A549 treated with RU486 at 1 μM for 4 hours (cell line): ENCODE data around the gene PCDHB3. TPM values are rescaled to one million over a fixed set of nuclear protein-coding genes. Genes with fewer than 3 reads are reported as not detected.

Source experiments
- total RNA-seq: library from RNA; stranded (reverse); fragments of 200-300 nt; extraction: Qiagen RNA extraction; gene quantifications from 5 replicates; pipeline ENCODE4 v1.2.3, GENCODE V29; 2022; ENCODE audit warnings: low read depth

Gene PCDHB3
- total RNA-seq, result 0.03 to 0.06 TPM in 2 of 5 replicates, not detected in the others

DNA sequence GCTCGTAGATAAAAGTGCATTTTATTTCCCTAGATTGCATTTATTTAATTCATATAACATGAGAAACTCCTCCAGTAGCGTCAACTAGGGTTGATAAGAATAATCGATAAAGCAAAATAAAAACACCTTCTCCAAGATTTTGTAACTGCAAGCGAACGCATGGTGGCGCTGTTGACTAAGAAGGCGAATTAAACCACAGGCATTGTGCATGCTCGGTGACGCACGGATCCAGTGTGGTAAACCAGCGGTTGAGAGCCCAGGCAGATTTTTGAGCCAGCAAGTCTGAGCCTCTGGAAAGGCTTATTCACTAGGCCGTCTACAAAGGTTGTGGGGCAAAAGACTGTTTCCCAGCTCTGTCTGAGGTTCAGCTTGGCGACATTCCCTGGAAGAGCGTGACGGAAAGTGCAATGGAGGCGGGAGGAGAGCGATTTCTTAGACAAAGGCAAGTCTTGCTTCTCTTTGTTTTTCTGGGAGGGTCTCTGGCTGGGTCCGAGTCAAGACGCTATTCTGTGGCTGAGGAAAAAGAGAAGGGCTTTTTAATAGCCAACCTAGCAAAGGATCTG lies at the start of gene PCDHB3:
Gene PCDHB3, plus strand, starts transcription at position 231 of the 563 bp plus-strand sequence. Its CDS starts 177 bp downstream, at position 408.

DNA sequence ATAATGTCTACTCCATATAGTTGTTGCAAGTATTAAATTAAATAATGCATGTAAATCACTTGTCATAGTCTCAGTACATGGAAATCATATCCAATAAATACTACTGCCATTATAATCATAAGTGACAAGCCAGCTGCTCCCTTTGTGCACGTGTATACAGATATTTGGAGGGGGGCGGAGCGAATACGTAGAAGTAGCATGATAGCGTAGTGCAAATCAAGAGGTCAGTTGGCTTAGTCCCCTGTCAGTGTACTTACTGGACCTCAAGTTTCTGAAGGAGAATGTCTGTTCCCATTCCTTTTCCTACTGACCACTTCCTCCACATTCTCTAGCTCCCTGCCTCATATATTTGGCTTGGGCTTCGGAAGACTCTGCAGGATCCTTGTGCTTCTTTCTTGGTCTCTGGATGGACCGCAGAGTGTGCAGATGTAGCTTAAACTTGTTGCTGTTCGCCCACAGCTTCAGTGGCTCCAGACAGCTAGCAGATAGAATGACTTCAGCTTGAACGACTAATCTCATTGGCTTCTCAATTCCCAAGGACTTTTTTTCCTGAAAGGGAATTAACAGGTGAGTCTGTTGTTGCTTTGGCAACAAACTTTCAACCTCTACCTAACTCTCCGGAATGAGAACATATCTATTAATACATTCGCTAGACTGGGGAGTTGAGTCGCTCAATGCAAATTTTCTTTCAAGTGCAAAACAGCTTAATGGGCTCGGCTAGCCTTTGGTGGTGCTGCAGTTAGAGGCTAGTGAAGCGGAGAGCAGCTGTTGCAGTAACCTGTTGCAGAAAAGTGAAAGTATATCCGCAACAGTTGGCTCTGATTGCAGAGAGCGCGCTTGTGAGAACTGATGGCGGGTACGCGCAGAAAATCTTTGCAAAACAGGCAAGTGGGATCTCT lies 49.4 kb upstream of the PCDHB3 start, which contains the start of gene PCDHB1:
Gene PCDHB1, plus strand, starts transcription at position 753 of the 899 bp plus-strand sequence. Its CDS starts 97 bp downstream, at position 850.

DNA sequence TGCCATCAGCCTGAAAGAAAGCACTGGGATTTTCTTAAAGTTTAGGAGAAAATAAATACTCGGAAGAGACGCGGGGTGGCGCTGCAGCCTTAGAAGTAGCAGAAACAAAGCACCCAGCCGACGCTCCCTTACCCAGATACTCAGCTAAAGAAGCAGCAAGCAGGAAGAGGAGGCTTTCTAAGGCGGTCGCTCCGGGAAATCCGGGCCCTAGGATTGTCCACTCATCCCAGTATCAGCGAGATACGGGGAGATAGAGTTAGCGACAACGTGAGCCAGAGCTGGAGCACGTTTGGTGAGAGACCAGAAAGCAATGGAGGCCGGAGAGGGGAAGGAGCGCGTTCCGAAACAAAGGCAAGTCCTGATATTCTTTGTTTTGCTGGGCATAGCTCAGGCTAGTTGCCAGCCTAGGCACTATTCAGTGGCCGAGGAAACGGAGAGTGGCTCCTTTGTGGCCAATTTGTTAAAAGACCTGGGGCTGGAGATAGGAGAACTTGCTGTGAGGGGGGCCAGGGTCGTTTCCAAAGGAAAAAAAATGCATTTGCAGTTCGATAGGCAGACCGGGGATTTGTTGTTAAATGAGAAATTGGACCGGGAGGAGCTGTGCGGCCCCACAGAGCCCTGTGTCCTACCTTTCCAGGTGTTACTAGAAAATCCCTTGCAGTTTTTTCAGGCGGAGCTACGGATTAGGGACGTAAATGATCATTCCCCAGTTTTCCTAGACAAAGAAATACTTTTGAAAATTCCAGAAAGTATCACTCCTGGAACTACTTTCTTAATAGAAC lies 5.6 kb upstream of the PCDHB3 start, which contains the start of gene PCDHB2:
Gene PCDHB2, plus strand, starts transcription at position 135 of the 782 bp plus-strand sequence. Its CDS starts 176 bp downstream, at position 311.

DNA sequence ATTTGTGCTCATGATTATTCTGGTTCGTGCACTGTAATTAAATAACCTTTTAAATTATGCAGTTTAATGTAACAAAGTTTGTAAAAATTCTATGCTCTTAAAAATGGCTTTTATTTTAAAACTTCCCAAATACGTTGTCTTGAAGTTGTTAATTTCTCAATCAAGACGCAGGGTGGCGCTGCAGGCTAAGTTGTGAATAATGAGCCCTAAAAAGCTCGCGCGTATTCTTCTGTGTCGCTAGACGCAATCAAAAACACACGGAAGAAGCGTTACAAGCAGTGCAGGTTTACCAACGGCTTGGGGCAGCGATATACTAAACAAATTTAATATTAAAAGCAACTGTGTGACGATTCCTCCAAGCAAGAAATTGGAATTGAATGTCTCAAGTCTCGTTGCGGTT lies 21.3 kb downstream of the PCDHB3 start, which contains the start of gene PCDHB4:
Gene PCDHB4, plus strand, starts transcription at position 256 of the 400 bp plus-strand sequence. CDS start 181 bp downstream, outside the sequence.

DNA sequence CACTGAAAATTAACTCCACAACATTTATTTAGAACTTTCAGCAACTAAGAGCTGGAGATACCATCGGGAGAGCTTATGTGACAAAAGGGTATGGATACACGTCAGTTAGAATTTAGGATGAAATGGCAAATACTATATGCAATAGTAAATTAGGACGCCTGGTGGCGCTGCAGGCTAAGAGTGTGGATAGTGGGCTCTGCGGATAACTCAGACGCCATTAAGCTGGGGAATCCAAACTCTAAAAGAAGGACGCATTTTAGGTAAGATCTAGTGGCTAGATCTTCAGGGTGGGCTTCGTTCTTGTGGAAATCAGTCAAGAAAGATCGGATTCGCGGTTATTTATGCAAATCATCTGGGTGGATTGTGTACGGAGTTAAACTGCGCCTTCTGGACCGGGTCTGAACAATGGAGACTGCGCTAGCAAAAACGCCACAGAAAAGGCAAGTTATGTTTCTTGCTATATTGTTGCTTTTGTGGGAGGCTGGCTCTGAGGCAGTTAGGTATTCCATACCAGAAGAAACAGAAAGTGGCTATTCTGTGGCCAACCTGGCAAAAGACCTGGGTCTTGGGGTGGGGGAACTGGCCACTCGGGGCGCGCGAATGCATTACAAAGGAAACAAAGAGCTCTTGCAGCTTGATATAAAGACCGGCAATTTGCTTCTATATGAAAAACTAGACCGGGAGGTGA lies 34.9 kb downstream of the PCDHB3 start, which contains the start of gene PCDHB5:
Gene PCDHB5, plus strand, starts transcription at position 177 of the 688 bp plus-strand sequence. Its CDS starts 229 bp downstream, at position 406.

DNA sequence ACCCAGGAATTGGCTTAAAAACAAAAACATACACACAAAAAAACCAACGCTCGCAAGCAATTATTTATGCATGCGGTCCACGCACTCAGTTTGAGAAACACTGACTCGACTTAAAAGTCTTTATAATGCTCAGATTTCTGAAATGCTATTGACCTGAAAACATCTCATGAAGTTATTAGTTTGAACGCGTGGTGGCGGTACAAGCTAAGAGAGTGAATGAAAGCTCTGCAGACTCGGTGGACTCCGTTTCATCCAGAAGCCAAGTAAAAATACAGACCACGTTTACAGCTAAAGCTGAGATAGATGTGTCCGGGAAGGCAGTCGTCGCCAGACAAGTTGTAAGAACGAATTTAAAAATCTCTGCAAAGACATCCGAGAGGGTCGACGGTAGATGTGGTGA lies 49.5 kb downstream of the PCDHB3 start, which contains the start of gene PCDHB6:
Gene PCDHB6, plus strand, starts transcription at position 246 of the 400 bp plus-strand sequence. CDS start 201 bp downstream, outside the sequence.

Other genes with a start within 250 kb of the PCDHB3 start
- gene PCDHA10, start 244.6 kb upstream of the PCDHB3 start, total RNA-seq, result 0.01 to 0.05 TPM in 2 of 5 replicates, not detected in the others
- gene PCDHA11, start 231.5 kb upstream of the PCDHB3 start, total RNA-seq, result 0.08 to 0.11 TPM (median 0.10 TPM) in 4 of 5 replicates, not detected in the other
- 1.9 to 3.0 TPM (median 2.7 TPM) in 5 replicates for gene PCDHA12, start 225.2 kb upstream of the PCDHB3 start, total RNA-seq
- 0.06 to 0.09 TPM in 2 of 5 replicates, not detected in the others for gene PCDHA13, start 218.3 kb upstream of the PCDHB3 start, total RNA-seq
- gene PCDHAC1, start 174.2 kb upstream of the PCDHB3 start, total RNA-seq, result 1.1 to 1.9 TPM (median 1.3 TPM) in 5 replicates
- gene PCDHAC2, start 134.0 kb upstream of the PCDHB3 start, total RNA-seq, result 2.4 to 6.1 TPM (median 2.8 TPM) in 5 replicates
- not detected in 5 replicates for gene PCDHB1, start 49.1 kb upstream of the PCDHB3 start, total RNA-seq
- gene PCDHB2, start 5.9 kb upstream of the PCDHB3 start, total RNA-seq, result 2.3 to 4.1 TPM (median 3.6 TPM) in 5 replicates
- gene PCDHB4, start 21.3 kb downstream of the PCDHB3 start, total RNA-seq, result 0.03 to 0.08 TPM (median 0.05 TPM) in 5 replicates
- 1.5 to 1.8 TPM (median 1.6 TPM) in 5 replicates for gene PCDHB5, start 34.7 kb downstream of the PCDHB3 start, total RNA-seq
- gene PCDHB6, start 49.6 kb downstream of the PCDHB3 start, total RNA-seq, result 0.85 to 1.2 TPM (median 0.92 TPM) in 5 replicates
- gene PCDHB7, start 72.2 kb downstream of the PCDHB3 start, total RNA-seq, result not detected in 5 replicates
- 0.25 to 0.43 TPM (median 0.34 TPM) in 5 replicates for gene PCDHB8, start 77.3 kb downstream of the PCDHB3 start, total RNA-seq
- 0.04 to 0.30 TPM (median 0.07 TPM) in 5 replicates for gene PCDHB16, start 81.9 kb downstream of the PCDHB3 start, total RNA-seq
- gene PCDHB9, start 86.7 kb downstream of the PCDHB3 start, total RNA-seq, result 0.03 to 0.06 TPM in 2 of 5 replicates, not detected in the others
- gene PCDHB10, start 91.9 kb downstream of the PCDHB3 start, total RNA-seq, result 0.06 TPM in 2 of 5 replicates, not detected in the others
- gene PCDHB11, start 99.2 kb downstream of the PCDHB3 start, total RNA-seq, result 0.06 to 0.14 TPM (median 0.07 TPM) in 4 of 5 replicates, not detected in the other
- 0.05 to 0.09 TPM in 2 of 5 replicates, not detected in the others for gene PCDHB12, start 108.2 kb downstream of the PCDHB3 start, total RNA-seq
- 0.06 to 0.12 TPM (median 0.09 TPM) in 5 replicates for gene PCDHB13, start 113.4 kb downstream of the PCDHB3 start, total RNA-seq
- gene PCDHB14, start 122.9 kb downstream of the PCDHB3 start, total RNA-seq, result 0.07 to 0.21 TPM (median 0.09 TPM) in 5 replicates
- gene PCDHB15, start 144.9 kb downstream of the PCDHB3 start, total RNA-seq, result 0.06 to 0.10 TPM (median 0.08 TPM) in 3 of 5 replicates, not detected in the others
- not detected in 5 replicates for gene SLC25A2, start 203.6 kb downstream of the PCDHB3 start, total RNA-seq
- gene TAF7, start 220.3 kb downstream of the PCDHB3 start, total RNA-seq, result 53.0 to 78.7 TPM (median 74.4 TPM) in 5 replicates
- gene PCDHGA1, start 230.0 kb downstream of the PCDHB3 start, total RNA-seq, result 0.31 to 0.42 TPM (median 0.35 TPM) in 5 replicates
- gene PCDHGA2, start 238.3 kb downstream of the PCDHB3 start, total RNA-seq, result 0.38 to 0.87 TPM (median 0.47 TPM) in 5 replicates
- gene PCDHGA3, start 243.4 kb downstream of the PCDHB3 start, total RNA-seq, result 0.03 TPM in 1 of 5 replicates, not detected in the others
- gene PCDHGB1, start 249.6 kb downstream of the PCDHB3 start, total RNA-seq, result 1.2 to 2.3 TPM (median 1.9 TPM) in 5 replicates